ENCODE results near the gene ENOX1.
A peak's percentile ranks its signal among the peaks of the same experiment; 100 is the strongest.
"Not testable (repeated sequence)": the region's sequence is repeated elsewhere in the genome, so short reads cannot be mapped to it uniquely, and the experiment has no call there.

The ENOX1 gene

DNA sequence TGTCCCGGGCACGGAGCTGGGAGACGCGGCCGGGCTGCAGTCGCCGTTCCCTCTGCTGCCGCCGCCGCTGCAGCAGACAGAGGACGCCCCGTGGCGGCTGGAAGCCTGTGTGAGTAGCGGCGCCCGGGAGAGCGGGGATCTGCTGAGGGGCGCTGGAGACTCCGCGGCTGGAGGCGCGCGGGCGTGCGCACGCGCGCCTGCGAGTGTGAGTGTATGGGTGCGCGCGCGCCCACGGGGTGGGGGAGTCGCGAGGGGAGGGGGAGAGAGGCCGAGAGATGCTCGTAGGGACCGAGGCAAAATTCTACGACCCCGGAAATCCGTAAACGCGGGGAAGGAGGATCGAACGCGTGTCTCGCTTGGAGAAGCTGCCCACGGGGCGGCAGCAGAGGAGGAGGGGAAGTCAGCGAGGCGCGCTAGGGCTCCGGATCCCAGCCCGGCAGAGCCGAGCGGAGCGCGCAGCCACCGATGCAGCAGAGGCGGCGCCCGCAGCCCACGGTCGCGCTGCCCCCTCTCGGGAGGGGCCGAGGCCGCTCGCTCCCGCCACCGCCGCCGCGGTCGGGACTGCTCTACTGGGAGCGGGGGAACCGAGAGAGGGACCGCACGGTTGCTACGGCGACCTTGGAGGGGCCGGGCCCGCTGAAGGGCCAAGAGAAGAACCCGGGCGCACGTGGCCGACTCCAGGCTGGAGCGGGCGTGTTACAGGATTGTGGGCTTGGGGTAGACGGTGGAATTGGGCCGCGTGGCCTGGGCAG, at the start of gene ENOX1:
Gene ENOX1, minus strand, starts transcription at position 207 of the 752 bp plus-strand sequence.
- peaks cover 26% of the 10 kb centered on the region for H3K27me3 ChIP-seq (ENCODE audit: control insufficient read depth, insufficient read depth, low read length)
- H3K9me3 ChIP-seq (ENCODE audit: control insufficient read depth, low read length) = no peaks in the 10 kb centered on the region
- peak within 1 kb of the TSS; percentile 41 for H3K4me3 ChIP-seq (ENCODE audit: low read length)
- H3K4me1 ChIP-seq (ENCODE audit: control insufficient read depth, insufficient read depth, low read length) = peaks cover 13% of the 10 kb centered on the region
- peak within 1 kb of the TSS; percentile 34 for H3K9ac ChIP-seq (ENCODE audit: low read length)
- no peaks in the 10 kb centered on the region for H3K36me3 ChIP-seq (ENCODE audit: control insufficient read depth, insufficient read depth, low read length)

DNA sequence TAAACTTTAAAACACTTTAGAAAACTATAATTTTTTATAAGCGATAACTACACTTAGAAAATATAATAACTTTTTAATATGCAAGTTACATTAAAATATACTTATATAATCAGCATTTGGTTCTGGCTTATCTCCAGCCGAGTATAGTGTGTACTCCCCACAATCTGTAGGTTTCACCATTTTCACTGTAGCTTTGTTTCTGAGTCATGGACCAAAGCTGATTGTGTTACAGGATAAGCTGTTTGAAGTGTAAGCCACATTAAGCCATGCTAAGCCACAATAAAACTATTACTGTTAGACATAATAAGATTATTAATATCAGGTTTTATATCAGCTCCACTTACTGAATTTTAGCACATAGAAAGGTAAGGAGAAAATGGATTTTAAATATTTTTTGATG, 48.9 kb upstream of the ENOX1 start:
- Histone ChIP-seq H3K9ac (ENCODE audit: low read length) (no peak overlapping the region), H3K4me3 (ENCODE audit: low read length) (no peak overlapping the region), H3K9me3 (ENCODE audit: control insufficient read depth, low read length) (no peaks in the 10 kb centered on the region), H3K27me3 (ENCODE audit: control insufficient read depth, insufficient read depth, low read length) (no peaks in the 10 kb centered on the region), H3K36me3 (ENCODE audit: control insufficient read depth, insufficient read depth, low read length) (no peaks in the 10 kb centered on the region), H3K4me1 (ENCODE audit: control insufficient read depth, insufficient read depth, low read length) (no peaks in the 10 kb centered on the region)

DNA sequence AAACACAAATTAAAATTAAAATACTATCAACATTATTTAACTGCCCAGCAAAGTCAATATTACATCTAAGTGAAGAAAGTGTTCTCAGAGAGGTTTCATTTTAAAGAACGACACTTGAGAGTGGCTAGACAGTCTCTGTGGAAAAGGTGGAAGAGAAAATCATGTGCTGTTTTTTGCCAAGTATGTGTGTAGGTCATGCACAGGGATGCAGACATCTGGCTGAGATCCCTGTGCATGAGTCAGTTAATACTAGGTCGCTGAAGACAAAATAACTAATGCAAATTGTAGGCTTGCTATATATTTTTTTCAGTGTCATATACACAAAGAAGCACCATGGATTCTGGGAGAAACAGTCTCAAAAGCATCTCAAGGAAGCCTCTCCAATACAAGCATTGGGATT, 44.3 kb upstream of the ENOX1 start:
- H3K9me3 ChIP-seq (ENCODE audit: control insufficient read depth, low read length) = no peaks in the 10 kb centered on the region

DNA sequence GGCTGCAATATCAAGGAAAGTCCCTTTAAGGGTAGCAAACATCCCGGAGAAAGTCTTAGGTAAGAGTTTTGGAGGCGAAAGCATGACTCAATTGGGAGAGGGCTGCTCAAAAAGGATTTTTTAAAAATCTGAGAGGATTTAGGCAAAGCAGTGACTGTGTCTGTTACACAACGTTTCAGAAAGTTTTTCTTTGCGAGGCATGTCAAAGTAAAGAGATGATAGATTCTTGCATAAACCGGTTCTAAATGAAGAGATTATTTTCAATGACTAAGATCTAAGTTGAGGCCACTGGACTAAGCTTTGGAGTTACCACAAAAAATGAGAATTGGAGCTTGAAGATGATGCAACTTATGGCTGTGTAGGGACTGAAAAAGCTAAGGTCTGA, 43.7 kb upstream of the ENOX1 start:
- Histone ChIP-seq H3K4me3 (ENCODE audit: low read length) (no peak overlapping the region), H3K4me1 (ENCODE audit: control insufficient read depth, insufficient read depth, low read length) (no peaks in the 10 kb centered on the region), H3K9ac (ENCODE audit: low read length) (no peak overlapping the region), H3K9me3 (ENCODE audit: control insufficient read depth, low read length) (no peaks in the 10 kb centered on the region), H3K27me3 (ENCODE audit: control insufficient read depth, insufficient read depth, low read length) (no peaks in the 10 kb centered on the region), H3K36me3 (ENCODE audit: control insufficient read depth, insufficient read depth, low read length) (no peaks in the 10 kb centered on the region)

More for the DNA sequence above, 44.3 kb upstream of the ENOX1 start:
- H3K27me3 ChIP-seq (ENCODE audit: control insufficient read depth, insufficient read depth, low read length) = no peaks in the 10 kb centered on the region
- H3K36me3 ChIP-seq (ENCODE audit: control insufficient read depth, insufficient read depth, low read length) = no peaks in the 10 kb centered on the region
- H3K9ac ChIP-seq (ENCODE audit: low read length) = no peak overlapping the region
- no peak overlapping the region for H3K4me3 ChIP-seq (ENCODE audit: low read length)
- H3K4me1 ChIP-seq (ENCODE audit: control insufficient read depth, insufficient read depth, low read length) = no peaks in the 10 kb centered on the region

DNA sequence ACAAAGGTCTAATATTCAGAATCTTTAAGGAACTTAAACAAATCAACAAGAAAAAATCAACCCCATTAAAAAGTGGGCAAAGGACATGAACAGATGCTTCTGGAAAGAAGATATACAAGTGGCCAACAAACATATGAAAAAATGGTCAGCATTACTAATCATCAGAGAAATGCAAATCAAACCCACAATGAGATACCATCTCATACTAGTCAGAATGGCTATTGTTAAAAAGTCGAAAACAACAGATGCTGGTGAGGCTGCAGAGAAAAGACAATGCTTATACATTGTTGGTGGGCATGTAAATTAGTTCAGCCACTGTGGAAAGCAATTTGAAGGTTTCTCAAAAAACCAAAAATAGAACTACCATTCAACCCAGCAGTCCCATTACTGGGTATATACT, 37.9 kb upstream of the ENOX1 start:
- not testable (repeated sequence) for H3K9me3 ChIP-seq (ENCODE audit: control insufficient read depth, low read length); H3K36me3 ChIP-seq (ENCODE audit: control insufficient read depth, insufficient read depth, low read length); H3K27me3 ChIP-seq (ENCODE audit: control insufficient read depth, insufficient read depth, low read length); H3K4me3 ChIP-seq (ENCODE audit: low read length); H3K4me1 ChIP-seq (ENCODE audit: control insufficient read depth, insufficient read depth, low read length); H3K9ac ChIP-seq (ENCODE audit: low read length)

DNA sequence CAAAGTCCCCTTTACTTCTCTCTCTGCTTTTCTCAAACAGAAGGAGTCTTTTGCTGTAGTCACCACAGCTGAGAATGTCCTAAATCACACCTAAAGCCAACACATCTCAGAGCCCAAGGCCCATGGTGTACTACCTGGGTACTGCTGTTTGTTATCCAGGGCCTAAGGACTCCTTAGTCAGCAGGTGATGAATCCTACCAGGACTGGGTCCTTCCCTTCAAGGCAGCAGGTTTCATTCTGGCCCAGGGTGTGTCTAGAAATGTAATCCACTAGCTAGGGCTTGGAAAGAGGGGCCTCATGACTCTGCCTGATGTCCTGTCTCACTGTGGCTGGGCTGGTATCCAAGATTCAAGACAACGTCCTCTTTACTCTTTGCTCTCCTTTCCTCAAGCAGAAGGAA, 36.2 kb upstream of the ENOX1 start:
- H3K9me3 ChIP-seq (ENCODE audit: control insufficient read depth, low read length) = no peaks in the 10 kb centered on the region
- no peaks in the 10 kb centered on the region for H3K36me3 ChIP-seq (ENCODE audit: control insufficient read depth, insufficient read depth, low read length)
- H3K27me3 ChIP-seq (ENCODE audit: control insufficient read depth, insufficient read depth, low read length) = no peaks in the 10 kb centered on the region
- no peaks in the 10 kb centered on the region for H3K4me1 ChIP-seq (ENCODE audit: control insufficient read depth, insufficient read depth, low read length)
- no peak overlapping the region for H3K4me3 ChIP-seq (ENCODE audit: low read length)
- no peak overlapping the region for H3K9ac ChIP-seq (ENCODE audit: low read length)

DNA sequence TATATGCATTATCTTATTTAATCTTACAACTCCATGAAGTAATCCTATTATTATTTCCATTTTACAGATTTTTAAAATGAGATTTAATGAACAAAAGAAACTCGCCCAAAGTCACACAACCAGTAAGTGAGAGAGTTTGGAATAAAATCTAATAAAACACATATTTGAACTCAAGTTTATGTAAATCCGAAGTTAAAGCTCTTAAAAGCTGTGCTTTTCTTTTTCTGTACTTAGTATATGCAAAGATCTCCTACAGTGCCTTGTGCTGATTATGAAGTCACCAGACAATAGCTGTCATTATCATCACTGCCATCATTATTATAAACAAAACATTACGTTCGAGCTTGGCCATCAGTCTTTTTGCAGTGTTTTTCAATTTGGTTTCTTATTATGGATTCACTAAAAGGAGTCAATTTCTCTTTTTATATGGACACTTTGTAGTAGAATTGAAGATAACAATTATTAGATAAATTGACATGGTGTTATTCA, 29.7 kb upstream of the ENOX1 start:
- Histone ChIP-seq H3K9ac (ENCODE audit: low read length) (no peak overlapping the region), H3K36me3 (ENCODE audit: control insufficient read depth, insufficient read depth, low read length) (no peaks in the 10 kb centered on the region)

DNA sequence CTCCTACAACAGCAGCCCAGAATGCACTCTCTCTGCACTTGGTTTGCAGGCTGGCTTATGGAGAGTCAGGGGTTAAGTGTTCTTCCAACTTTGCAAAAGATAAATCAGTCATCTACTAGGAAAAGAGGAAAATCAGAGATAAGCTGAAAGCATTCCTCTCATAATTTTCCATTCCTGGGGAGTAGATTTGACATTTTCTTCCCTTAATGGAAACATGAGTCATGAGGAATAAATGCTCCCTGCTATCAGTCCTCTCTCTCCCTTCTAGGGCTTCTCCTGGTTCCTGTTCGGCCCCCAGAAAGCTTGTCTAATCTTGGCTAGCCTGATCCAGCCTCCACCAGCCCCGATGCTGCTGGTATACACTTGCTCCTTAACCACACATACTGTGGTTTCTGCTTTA, 28.4 kb upstream of the ENOX1 start:
- no peaks in the 10 kb centered on the region for H3K9me3 ChIP-seq (ENCODE audit: control insufficient read depth, low read length)
- H3K27me3 ChIP-seq (ENCODE audit: control insufficient read depth, insufficient read depth, low read length) = no peaks in the 10 kb centered on the region
- no peaks in the 10 kb centered on the region for H3K4me1 ChIP-seq (ENCODE audit: control insufficient read depth, insufficient read depth, low read length)
- H3K4me3 ChIP-seq (ENCODE audit: low read length) = no peak overlapping the region
- no peak overlapping the region for H3K9ac ChIP-seq (ENCODE audit: low read length)
- no peaks in the 10 kb centered on the region for H3K36me3 ChIP-seq (ENCODE audit: control insufficient read depth, insufficient read depth, low read length)

More for the DNA sequence above, 29.7 kb upstream of the ENOX1 start:
- no peaks in the 10 kb centered on the region for H3K4me1 ChIP-seq (ENCODE audit: control insufficient read depth, insufficient read depth, low read length)
- H3K4me3 ChIP-seq (ENCODE audit: low read length) = no peak overlapping the region
- no peaks in the 10 kb centered on the region for H3K9me3 ChIP-seq (ENCODE audit: control insufficient read depth, low read length)
- no peaks in the 10 kb centered on the region for H3K27me3 ChIP-seq (ENCODE audit: control insufficient read depth, insufficient read depth, low read length)

DNA sequence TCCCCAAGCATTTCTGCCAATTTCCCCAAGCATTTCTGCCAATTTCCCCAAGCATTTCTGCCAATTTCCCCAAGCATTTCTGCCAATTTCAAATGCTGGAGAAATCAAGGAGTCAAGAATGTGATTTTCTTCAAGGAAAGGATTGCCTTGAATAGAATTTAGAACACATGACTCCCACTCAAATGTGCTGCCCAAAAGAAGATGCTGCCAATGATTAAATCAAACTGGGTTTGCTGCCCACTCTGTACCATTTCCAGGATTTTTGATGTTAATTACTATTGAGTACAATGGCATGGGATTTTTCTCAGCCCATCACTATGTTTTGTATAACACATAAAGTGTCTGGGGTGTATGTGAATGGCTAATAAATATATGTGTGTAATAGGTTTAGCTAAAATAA, 21.9 kb upstream of the ENOX1 start:
- Histone ChIP-seq H3K36me3 (ENCODE audit: control insufficient read depth, insufficient read depth, low read length) (no peaks in the 10 kb centered on the region), H3K27me3 (ENCODE audit: control insufficient read depth, insufficient read depth, low read length) (no peaks in the 10 kb centered on the region), H3K9me3 (ENCODE audit: control insufficient read depth, low read length) (no peaks in the 10 kb centered on the region), H3K4me3 (ENCODE audit: low read length) (no peak overlapping the region), H3K4me1 (ENCODE audit: control insufficient read depth, insufficient read depth, low read length) (no peaks in the 10 kb centered on the region), H3K9ac (ENCODE audit: low read length) (no peak overlapping the region)

DNA sequence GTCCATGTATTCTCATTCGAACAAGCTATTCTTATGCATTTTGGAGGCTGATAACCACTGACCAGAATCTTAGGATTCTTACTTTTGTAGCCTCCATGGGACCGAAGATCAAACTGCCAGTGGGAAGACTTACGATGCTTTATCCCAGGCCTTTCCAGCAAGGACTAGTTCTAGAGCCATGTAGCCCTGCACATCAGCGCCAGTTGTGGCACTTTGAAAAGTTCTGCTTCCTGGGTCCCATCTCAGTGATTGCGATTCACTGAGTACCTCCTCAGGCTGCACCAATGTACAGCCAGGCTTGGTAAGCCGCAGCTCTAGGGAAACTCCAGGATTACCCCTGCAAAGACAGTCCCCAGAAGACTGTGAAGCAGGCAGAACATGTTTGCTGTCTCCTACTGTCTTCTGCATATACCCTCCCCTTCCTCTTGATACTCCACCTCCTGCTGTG, 18.9 kb upstream of the ENOX1 start:
- H3K27me3 ChIP-seq (ENCODE audit: control insufficient read depth, insufficient read depth, low read length) = no peaks in the 10 kb centered on the region
- no peak overlapping the region for H3K9ac ChIP-seq (ENCODE audit: low read length)
- H3K9me3 ChIP-seq (ENCODE audit: control insufficient read depth, low read length) = no peaks in the 10 kb centered on the region
- H3K36me3 ChIP-seq (ENCODE audit: control insufficient read depth, insufficient read depth, low read length) = no peaks in the 10 kb centered on the region
- H3K4me1 ChIP-seq (ENCODE audit: control insufficient read depth, insufficient read depth, low read length) = no peaks in the 10 kb centered on the region
- no peak overlapping the region for H3K4me3 ChIP-seq (ENCODE audit: low read length)

DNA sequence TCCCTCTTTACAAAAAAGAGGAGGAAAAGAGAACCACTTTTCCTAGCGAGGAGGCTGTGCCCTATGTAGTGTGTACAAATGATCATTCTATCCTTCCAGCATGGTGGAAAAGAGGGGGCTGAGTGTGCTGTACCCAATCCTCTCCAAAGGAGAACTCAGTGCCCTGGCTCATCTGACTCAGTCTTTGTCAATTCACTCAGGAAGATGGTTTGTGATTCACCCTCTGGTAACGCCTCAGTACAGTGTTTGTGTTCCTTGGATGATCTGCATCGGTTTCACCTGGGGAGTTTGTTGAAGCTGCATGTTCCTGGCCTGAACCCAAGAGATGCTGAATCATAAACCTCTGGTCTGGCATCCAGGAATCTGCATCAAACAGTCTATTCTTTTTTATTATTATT, 18.3 kb upstream of the ENOX1 start:
- Histone ChIP-seq H3K4me3 (ENCODE audit: low read length) (no peak overlapping the region), H3K9me3 (ENCODE audit: control insufficient read depth, low read length) (no peaks in the 10 kb centered on the region), H3K4me1 (ENCODE audit: control insufficient read depth, insufficient read depth, low read length) (no peaks in the 10 kb centered on the region), H3K36me3 (ENCODE audit: control insufficient read depth, insufficient read depth, low read length) (no peaks in the 10 kb centered on the region), H3K9ac (ENCODE audit: low read length) (no peak overlapping the region), H3K27me3 (ENCODE audit: control insufficient read depth, insufficient read depth, low read length) (no peaks in the 10 kb centered on the region)

DNA sequence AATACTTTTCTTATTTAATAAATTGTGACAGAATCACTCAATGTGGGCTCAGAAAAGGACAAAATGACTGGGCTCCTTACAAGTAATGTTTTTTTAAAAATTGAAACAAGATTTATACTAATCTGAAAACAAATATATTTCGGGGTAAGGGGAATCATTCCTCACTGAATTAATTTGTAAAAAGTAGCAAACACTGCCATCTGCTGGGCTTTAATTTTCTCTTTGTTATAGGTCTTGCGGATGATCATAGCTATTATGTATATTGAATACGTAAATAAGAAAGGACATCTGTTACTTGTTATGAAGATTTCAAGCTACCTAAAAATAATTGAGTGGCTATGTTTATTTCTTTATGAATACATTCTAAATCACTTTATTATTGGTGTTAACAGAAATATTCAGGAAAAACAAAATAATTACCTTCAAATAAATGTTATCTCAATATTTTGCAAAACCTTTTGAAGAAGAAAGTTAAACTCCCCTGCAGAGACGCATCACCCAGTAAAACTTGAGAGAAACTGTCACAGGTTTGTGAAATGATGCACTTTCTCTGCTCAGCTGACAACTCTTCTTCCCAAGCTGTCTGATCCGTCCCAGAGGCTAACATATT, 17.8 kb upstream of the ENOX1 start:
- Histone ChIP-seq H3K36me3 (ENCODE audit: control insufficient read depth, insufficient read depth, low read length) (no peaks in the 10 kb centered on the region), H3K9ac (ENCODE audit: low read length) (no peak overlapping the region), H3K27me3 (ENCODE audit: control insufficient read depth, insufficient read depth, low read length) (no peaks in the 10 kb centered on the region), H3K4me1 (ENCODE audit: control insufficient read depth, insufficient read depth, low read length) (no peaks in the 10 kb centered on the region), H3K4me3 (ENCODE audit: low read length) (no peak overlapping the region), H3K9me3 (ENCODE audit: control insufficient read depth, low read length) (no peaks in the 10 kb centered on the region)
